ENCODE measurements around the gene HOXB1.

Gene HOXB1

DNA sequence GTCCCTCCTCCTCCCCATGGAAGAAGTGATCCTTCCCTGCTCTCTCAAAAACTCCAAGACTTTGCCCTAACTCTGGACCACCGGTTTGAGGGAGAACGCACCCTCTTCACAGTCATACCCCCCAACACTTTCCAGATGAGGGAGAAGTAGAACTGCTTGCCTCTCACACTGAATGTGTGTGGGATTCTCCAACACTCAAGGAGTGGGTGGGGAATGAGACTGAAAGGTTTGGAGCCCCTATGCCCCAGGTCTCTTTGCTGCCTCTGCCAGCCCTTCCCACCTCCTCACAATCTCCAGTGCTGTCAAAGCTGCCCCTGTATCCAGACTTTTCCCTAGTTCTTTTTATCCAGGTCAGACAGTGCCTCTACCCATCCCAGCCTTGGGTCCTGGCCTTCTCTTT is 35.9 kb upstream of the HOXB1 start:
- Histone ChIP-seq H4K20me1 (ENCODE audit: insufficient read depth, low read length) (peaks cover 6% of the 10 kb centered on the region; the same call in 1 of the 2 replicates), H3K4me3 (ENCODE audit: low read depth in 1 of 2, low read length in 2 of 2) (no peak overlapping the region), H3K36me3 (ENCODE audit: insufficient read depth, low read length) (no peaks in the 10 kb centered on the region), H3K27ac (ENCODE audit: low read length) (no peak overlapping the region), H2AFZ (ENCODE audit: low read depth, low read length) (no peak overlapping the region), H3K79me2 (ENCODE audit: insufficient read depth, low read length) (no peaks in the 10 kb centered on the region), H3K9ac (ENCODE audit: low read depth, low read length) (no peak overlapping the region), H3K4me1 (ENCODE audit: insufficient read depth, low read length) (no peaks in the 10 kb centered on the region), H3K4me2 (ENCODE audit: insufficient read depth, low read length) (no peak overlapping the region), H3K27me3 (ENCODE audit: insufficient read depth, low read length, poor library complexity) (peaks cover 41% of the 10 kb centered on the region), H3K9me3 (ENCODE audit: insufficient read depth, low read length, severe bottlenecking) (no peaks in the 10 kb centered on the region)
- no peak for DNase-seq
- no peak for ATAC-seq (ENCODE audit: insufficient read depth, low read depth)
- TF ChIP-seq EZH2 (IDR thresholded peaks at IDR 0.05; ENCODE audit: borderline replicate concordance, low read depth, low read length, severe bottlenecking), result no peak
- TF ChIP-seq, protein P1, sequence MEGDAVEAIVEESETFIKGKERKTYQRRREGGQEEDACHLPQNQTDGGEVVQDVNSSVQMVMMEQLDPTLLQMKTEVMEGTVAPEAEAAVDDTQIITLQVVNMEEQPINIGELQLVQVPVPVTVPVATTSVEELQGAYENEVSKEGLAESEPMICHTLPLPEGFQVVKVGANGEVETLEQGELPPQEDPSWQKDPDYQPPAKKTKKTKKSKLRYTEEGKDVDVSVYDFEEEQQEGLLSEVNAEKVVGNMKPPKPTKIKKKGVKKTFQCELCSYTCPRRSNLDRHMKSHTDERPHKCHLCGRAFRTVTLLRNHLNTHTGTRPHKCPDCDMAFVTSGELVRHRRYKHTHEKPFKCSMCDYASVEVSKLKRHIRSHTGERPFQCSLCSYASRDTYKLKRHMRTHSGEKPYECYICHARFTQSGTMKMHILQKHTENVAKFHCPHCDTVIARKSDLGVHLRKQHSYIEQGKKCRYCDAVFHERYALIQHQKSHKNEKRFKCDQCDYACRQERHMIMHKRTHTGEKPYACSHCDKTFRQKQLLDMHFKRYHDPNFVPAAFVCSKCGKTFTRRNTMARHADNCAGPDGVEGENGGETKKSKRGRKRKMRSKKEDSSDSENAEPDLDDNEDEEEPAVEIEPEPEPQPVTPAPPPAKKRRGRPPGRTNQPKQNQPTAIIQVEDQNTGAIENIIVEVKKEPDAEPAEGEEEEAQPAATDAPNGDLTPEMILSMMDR (IDR thresholded peaks at IDR 0.05; ENCODE audit: borderline replicate concordance, extremely low read depth, low read length, poor library complexity, severe bottlenecking), result no peak

DNA sequence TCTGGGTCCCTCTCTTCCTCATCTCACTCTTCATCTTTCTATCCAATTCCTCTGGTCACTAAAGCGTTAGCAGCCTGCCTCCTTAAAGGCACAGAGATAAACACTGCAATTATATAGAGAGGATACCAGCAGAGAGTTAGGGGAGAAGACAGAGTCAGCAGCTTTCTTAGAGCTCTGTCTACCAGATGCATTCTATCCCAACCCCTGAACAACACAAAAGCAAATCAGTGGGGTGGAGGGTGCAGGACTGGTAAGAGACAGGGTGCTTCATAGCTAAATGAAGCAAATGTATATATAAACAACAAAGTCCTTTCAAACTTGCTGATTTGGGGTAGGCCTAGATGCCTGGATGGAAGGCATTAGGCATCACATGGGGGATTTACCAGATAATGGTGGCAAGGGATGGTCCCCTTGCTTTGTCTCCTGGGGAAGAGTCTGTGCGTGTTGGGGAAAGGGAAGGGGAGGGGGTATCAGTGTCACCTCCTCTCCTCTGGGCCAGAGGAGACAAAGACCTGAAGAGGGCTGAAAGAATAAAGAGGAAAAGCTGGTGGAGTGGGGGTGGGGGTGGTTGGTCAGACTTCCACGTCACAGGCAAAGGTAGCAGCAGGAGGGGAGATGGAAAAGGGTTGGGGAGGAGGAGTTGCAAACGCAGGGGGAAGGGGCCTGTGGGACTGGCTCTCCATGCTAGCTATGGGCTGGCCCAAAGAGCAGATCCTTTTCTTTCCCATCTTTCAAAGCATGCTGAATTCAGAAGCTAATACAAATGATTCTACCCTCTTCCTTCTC is 35.3 kb upstream of the HOXB1 start:
- H3K9me3 ChIP-seq (ENCODE audit: insufficient read depth, low read length, severe bottlenecking), result no peaks in the 10 kb centered on the region
- no peak overlapping the region for H3K9ac ChIP-seq (ENCODE audit: low read depth, low read length)
- DNase-seq (no peak), ATAC-seq (ENCODE audit: insufficient read depth, low read depth) (no peak)
- H3K4me3 ChIP-seq (ENCODE audit: low read depth in 1 of 2, low read length in 2 of 2), result no peak overlapping the region
- no peak overlapping the region for H3K4me2 ChIP-seq (ENCODE audit: insufficient read depth, low read length)
- no peaks in the 10 kb centered on the region for H3K4me1 ChIP-seq (ENCODE audit: insufficient read depth, low read length)
- H3K79me2 ChIP-seq (ENCODE audit: insufficient read depth, low read length), result no peaks in the 10 kb centered on the region
- H4K20me1 ChIP-seq (ENCODE audit: insufficient read depth, low read length), result peaks cover 8% of the 10 kb centered on the region; the same call in 1 of the 2 replicates
- no peak for TF ChIP-seq EZH2 (IDR thresholded peaks at IDR 0.05; ENCODE audit: borderline replicate concordance, low read depth, low read length, severe bottlenecking)
- TF ChIP-seq, protein P1 (IDR thresholded peaks at IDR 0.05; ENCODE audit: borderline replicate concordance, extremely low read depth, low read length, poor library complexity, severe bottlenecking), result no peak
- peaks cover 40% of the 10 kb centered on the region for H3K27me3 ChIP-seq (ENCODE audit: insufficient read depth, low read length, poor library complexity)
- no peak overlapping the region for H2AFZ ChIP-seq (ENCODE audit: low read depth, low read length)
- no peaks in the 10 kb centered on the region for H3K36me3 ChIP-seq (ENCODE audit: insufficient read depth, low read length)
- no peak overlapping the region for H3K27ac ChIP-seq (ENCODE audit: low read length)

DNA sequence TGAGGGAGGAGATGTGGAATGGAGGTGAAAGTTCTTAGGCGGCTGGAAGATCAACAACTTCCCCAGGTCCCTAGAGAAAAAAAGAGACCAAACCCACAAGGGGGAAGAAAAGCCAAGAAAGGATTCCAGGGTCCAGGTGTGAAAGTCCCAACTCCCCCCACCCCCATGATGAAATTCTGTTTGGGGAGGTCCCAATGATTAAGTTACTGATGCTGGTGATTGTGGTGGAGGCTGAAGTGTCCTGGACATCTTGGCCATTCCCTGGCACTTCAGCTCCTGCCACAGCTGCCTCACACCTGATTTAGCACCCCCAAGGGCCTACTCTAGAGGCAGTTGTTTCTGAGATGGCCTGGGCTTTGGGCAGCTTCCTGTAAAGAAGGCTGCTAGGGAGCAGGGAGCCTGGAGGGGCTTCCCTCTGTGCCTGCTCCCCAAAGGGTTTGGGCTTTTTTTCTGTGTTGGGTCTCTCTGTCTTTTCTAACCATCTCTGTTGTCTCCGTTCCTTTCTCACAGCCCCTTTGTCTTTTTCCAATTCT is 34.3 kb upstream of the HOXB1 start:
- H2AFZ ChIP-seq (ENCODE audit: low read depth, low read length), result no peak overlapping the region
- H3K4me3 ChIP-seq (ENCODE audit: low read depth in 1 of 2, low read length in 2 of 2), result no peak overlapping the region
- no peaks in the 10 kb centered on the region for H3K36me3 ChIP-seq (ENCODE audit: insufficient read depth, low read length)
- H3K79me2 ChIP-seq (ENCODE audit: insufficient read depth, low read length), result no peaks in the 10 kb centered on the region
- no peak overlapping the region for H3K27ac ChIP-seq (ENCODE audit: low read length)
- no peak for ATAC-seq (ENCODE audit: insufficient read depth, low read depth)
- H3K9me3 ChIP-seq (ENCODE audit: insufficient read depth, low read length, severe bottlenecking), result no peaks in the 10 kb centered on the region
- H3K9ac ChIP-seq (ENCODE audit: low read depth, low read length), result no peak overlapping the region
- H3K4me1 ChIP-seq (ENCODE audit: insufficient read depth, low read length), result no peaks in the 10 kb centered on the region
- H3K27me3 ChIP-seq (ENCODE audit: insufficient read depth, low read length, poor library complexity), result peaks cover 34% of the 10 kb centered on the region
- no peak for DNase-seq
- H3K4me2 ChIP-seq (ENCODE audit: insufficient read depth, low read length), result no peak overlapping the region
- peaks cover 8% of the 10 kb centered on the region; the same call in 1 of the 2 replicates for H4K20me1 ChIP-seq (ENCODE audit: insufficient read depth, low read length)
- no peak for TF ChIP-seq EZH2 (IDR thresholded peaks at IDR 0.05; ENCODE audit: borderline replicate concordance, low read depth, low read length, severe bottlenecking)

Measured in DND-41 (cell line).